H9 (cell line): ENCODE measurements around the gene COLEC12. TPM values are rescaled to one million over a fixed set of nuclear protein-coding genes. Genes with fewer than 3 reads are reported as not detected.

Experiments used
- DNase-seq: peaks from one replicate; pipeline ENCODE4 v3.0.0-alpha.2; 2017
- H2AFZ ChIP-seq: one replicate; pipeline ENCODE4 v1.6.1; 2013; ENCODE audit warnings: mild to moderate bottlenecking, low read length, control low read depth, moderate library complexity
- H2AK5ac ChIP-seq: 2 replicates; pipeline ENCODE4 v1.6.1; 2013; ENCODE audit warnings: low read length, control low read depth, mixed read lengths; ENCODE audit not compliant: insufficient read length
- H2BK120ac ChIP-seq: one replicate; pipeline ENCODE4 v1.6.1; 2013; ENCODE audit warnings: low read depth, mild to moderate bottlenecking, low read length, control low read depth, inconsistent platforms; ENCODE audit not compliant: poor library complexity, severe bottlenecking
- H2BK12ac ChIP-seq: 2 replicates; pipeline ENCODE4 v1.6.1; 2013; ENCODE audit warnings: low read length, control low read depth, mixed read lengths, low read depth; ENCODE audit not compliant: insufficient read length
- H2BK15ac ChIP-seq: 2 replicates; pipeline ENCODE4 v1.6.1; 2013; ENCODE audit warnings: low read depth, low read length, control low read depth
- H2BK20ac ChIP-seq: one replicate; pipeline ENCODE4 v1.6.1; 2013; ENCODE audit warnings: low read depth, mild to moderate bottlenecking, low read length, control low read depth, inconsistent platforms; ENCODE audit not compliant: poor library complexity, severe bottlenecking
- H2BK5ac ChIP-seq: 2 replicates; pipeline ENCODE4 v1.6.1; 2013; ENCODE audit warnings: low read length, control low read depth, mixed read lengths; ENCODE audit not compliant: insufficient read length
- H3K14ac ChIP-seq: 2 replicates; pipeline ENCODE4 v1.6.1; 2013; ENCODE audit warnings: low read length, control low read depth; ENCODE audit not compliant: insufficient read depth
- H3K18ac ChIP-seq: 2 replicates; pipeline ENCODE4 v1.6.1; 2013; ENCODE audit warnings: low read depth, mild to moderate bottlenecking, mixed read lengths, low read length, control low read depth; ENCODE audit not compliant: insufficient read length
- H3K23ac ChIP-seq: 2 replicates; pipeline ENCODE4 v1.6.1; 2013; ENCODE audit warnings: low read length, control low read depth, mixed read lengths, low read depth; ENCODE audit not compliant: insufficient read length
- H3K23me2 ChIP-seq: 2 replicates; pipeline ENCODE4 v1.6.1; 2013; ENCODE audit warnings: low read depth, mild to moderate bottlenecking, mixed read lengths, low read length, control low read depth; ENCODE audit not compliant: insufficient read length, poor library complexity, severe bottlenecking
- H3K27ac ChIP-seq: 2 replicates; pipeline ENCODE4 v1.5.1; 2013; ENCODE audit warnings: low read length, control low read depth, mixed read lengths, low read depth; ENCODE audit not compliant: insufficient read length
- H3K27me3 ChIP-seq: 2 replicates; pipeline ENCODE4 v1.6.1; 2013; ENCODE audit warnings: low read length, control low read depth, inconsistent platforms; ENCODE audit not compliant: insufficient read depth
- H3K4ac ChIP-seq: 2 replicates; pipeline ENCODE4 v1.6.1; 2013; ENCODE audit warnings: low read depth, mild to moderate bottlenecking, control low read depth, inconsistent platforms, low read length, moderate library complexity
- H3K4me1 ChIP-seq: 2 replicates; pipeline ENCODE4 v1.6.1; 2013; ENCODE audit warnings: low read length, control low read depth, inconsistent platforms; ENCODE audit not compliant: insufficient read depth
- H3K4me2 ChIP-seq: 2 replicates; pipeline ENCODE4 v1.6.1; 2013; ENCODE audit warnings: low read length, control low read depth, mixed read lengths; ENCODE audit not compliant: insufficient read length, insufficient read depth
- H3K56ac ChIP-seq: 2 replicates; pipeline ENCODE4 v1.6.1; 2013; ENCODE audit warnings: low read depth, mild to moderate bottlenecking, mixed read lengths, low read length, control low read depth; ENCODE audit not compliant: insufficient read length
- H3K79me1 ChIP-seq: 2 replicates; pipeline ENCODE4 v1.6.1; 2013; ENCODE audit warnings: low read depth, mild to moderate bottlenecking, moderate library complexity, low read length, control low read depth, inconsistent platforms; ENCODE audit not compliant: insufficient read depth, poor library complexity, severe bottlenecking
- H3K79me2 ChIP-seq: 2 replicates; pipeline ENCODE4 v1.6.1; 2013; ENCODE audit warnings: low read length, control low read depth, inconsistent platforms; ENCODE audit not compliant: insufficient read depth
- H3K9ac ChIP-seq: 2 replicates; pipeline ENCODE4 v1.6.1; 2013; ENCODE audit warnings: low read length, control low read depth, mixed read lengths; ENCODE audit not compliant: insufficient read length; ENCODE audit errors: extremely low read depth
- H3K9me3 ChIP-seq: one replicate; pipeline ENCODE4 v1.6.1; 2013; ENCODE audit warnings: low read depth, low read length, inconsistent platforms; ENCODE audit not compliant: control insufficient read depth
- H3T11ph ChIP-seq: one replicate; pipeline ENCODE4 v1.6.1; 2013; ENCODE audit warnings: mild to moderate bottlenecking, low read length, control low read depth, inconsistent platforms
- H4K20me1 ChIP-seq: one replicate; pipeline ENCODE4 v1.6.1; 2013; ENCODE audit not compliant: control insufficient read depth, insufficient read length, insufficient read depth
- H4K5ac ChIP-seq: 2 replicates; pipeline ENCODE4 v1.6.1; 2013; ENCODE audit warnings: low read depth, mild to moderate bottlenecking, mixed read lengths, low read length, control low read depth; ENCODE audit not compliant: insufficient read length
- H4K8ac ChIP-seq: replicated peaks from 2 replicates; pipeline ENCODE4 v1.6.1; 2013; ENCODE audit warnings: low read length, control low read depth, mixed read lengths, low read depth; ENCODE audit not compliant: insufficient read length
- H4K91ac ChIP-seq: 2 replicates; pipeline ENCODE4 v1.6.1; 2013; ENCODE audit warnings: low read depth, mild to moderate bottlenecking, moderate library complexity, mixed read lengths, low read length, control low read depth; ENCODE audit not compliant: insufficient read length
- H3K27ac Mint-ChIP-seq, 3 experiments: 2 replicates in 2 of 3; 3 replicates in 1 of 3; pipeline ENCODE4 v1.8.0; 2020 to 2021; ENCODE audit warnings: mixed read lengths in 3 of 3, mild to moderate bottlenecking in 1 of 3, moderate library complexity in 1 of 3
- H3K27me3 Mint-ChIP-seq: 2 replicates; pipeline ENCODE4 v1.8.0; 2021; ENCODE audit warnings: low read depth, mild to moderate bottlenecking, moderate library complexity, mixed read lengths
- H3K36me3 Mint-ChIP-seq, 3 experiments: 2 replicates in 2 of 3; 3 replicates in 1 of 3; pipeline ENCODE4 v1.8.0; 2020 to 2021; ENCODE audit warnings: low read depth in 3 of 3, mixed read lengths in 3 of 3; ENCODE audit not compliant: insufficient read depth in 1 of 3
- H3K4me1 Mint-ChIP-seq, 2 experiments: 2 replicates each; pipeline ENCODE4 v1.8.0; 2020; ENCODE audit warnings: mixed read lengths in 2 of 2
- H3K4me3 Mint-ChIP-seq, 2 experiments: 2 replicates in 1 of 2; 3 replicates in 1 of 2; pipeline ENCODE4 v1.8.0; 2020 to 2021; ENCODE audit warnings: mild to moderate bottlenecking in 2 of 2, mixed read lengths in 2 of 2, moderate library complexity in 1 of 2
- H3K9me3 Mint-ChIP-seq, 2 experiments: 2 replicates in 1 of 2; 3 replicates in 1 of 2; pipeline ENCODE4 v1.8.0; 2020; ENCODE audit warnings: mild to moderate bottlenecking in 2 of 2, mixed read lengths in 2 of 2, moderate library complexity in 1 of 2
- WGBS: extraction: QIAGEN DNeasy Blood & Tissue Kit; methylation state at CpG from one replicate; pipeline ENCODE4 v1.1.7; 2013; ENCODE audit warnings: missing lambda C conversion rate, low lambda C conversion rate, mixed read lengths; ENCODE audit not compliant: insufficient read length; ENCODE audit errors: extremely low coverage; 5-methylcytosine and 5-hydroxymethylcytosine counted together
- total RNA-seq: library from RNA; stranded (reverse); gene quantifications from 2 replicates; pipeline ENCODE4 v1.2.1, GENCODE V29; 2021
- TF ChIP-seq, protein P1 (sequence below): fragments of 200-600 bp; sonication (generic); conservative IDR thresholded peaks from 3 replicates; pipeline ENCODE4 v1.8.0; 2021; ENCODE audit warnings: antibody characterized with exemption, mild to moderate bottlenecking

The COLEC12 gene
- total RNA-seq, 1 experiment from 2014 or later = 0.70 TPM

DNA sequence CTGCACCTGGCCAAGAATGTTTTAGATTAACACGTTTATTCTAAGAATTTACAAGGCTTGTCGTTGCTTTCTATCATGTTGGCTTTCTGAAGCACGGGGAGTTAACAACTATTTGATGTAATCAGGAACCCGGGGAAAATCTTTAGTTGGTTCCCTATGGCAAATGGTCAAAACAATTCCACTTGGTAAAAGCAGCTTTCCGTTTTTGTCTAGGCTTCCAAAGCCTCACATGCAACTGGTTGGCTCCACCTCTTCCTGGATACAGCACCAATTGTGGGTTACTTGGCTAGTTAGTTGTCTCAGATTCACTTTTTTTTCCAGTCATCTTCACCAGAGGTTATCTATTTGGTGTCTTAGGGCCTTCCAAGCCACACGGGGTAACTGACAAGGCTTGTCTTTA lies 2.8 kb downstream of the COLEC12 start:
- no peak overlapping the region for H2BK12ac ChIP-seq
- H3K14ac ChIP-seq = no peak overlapping the region
- no peak overlapping the region for H3K23ac ChIP-seq
- H2BK20ac ChIP-seq = no peak overlapping the region
- no peak overlapping the region for H2AFZ ChIP-seq
- no peak overlapping the region for H3K9ac ChIP-seq
- H3K18ac ChIP-seq = no peak overlapping the region
- peaks cover 27 to 31% of the 10 kb centered on the region in 2 experiments for H3K4me1 Mint-ChIP-seq
- no peak overlapping the region for H4K91ac ChIP-seq
- no CpG with 5 or more reads among the region's 6 CpGs for WGBS
- no peaks in the 10 kb centered on the region for H3K9me3 ChIP-seq
- TF ChIP-seq, protein P1, sequence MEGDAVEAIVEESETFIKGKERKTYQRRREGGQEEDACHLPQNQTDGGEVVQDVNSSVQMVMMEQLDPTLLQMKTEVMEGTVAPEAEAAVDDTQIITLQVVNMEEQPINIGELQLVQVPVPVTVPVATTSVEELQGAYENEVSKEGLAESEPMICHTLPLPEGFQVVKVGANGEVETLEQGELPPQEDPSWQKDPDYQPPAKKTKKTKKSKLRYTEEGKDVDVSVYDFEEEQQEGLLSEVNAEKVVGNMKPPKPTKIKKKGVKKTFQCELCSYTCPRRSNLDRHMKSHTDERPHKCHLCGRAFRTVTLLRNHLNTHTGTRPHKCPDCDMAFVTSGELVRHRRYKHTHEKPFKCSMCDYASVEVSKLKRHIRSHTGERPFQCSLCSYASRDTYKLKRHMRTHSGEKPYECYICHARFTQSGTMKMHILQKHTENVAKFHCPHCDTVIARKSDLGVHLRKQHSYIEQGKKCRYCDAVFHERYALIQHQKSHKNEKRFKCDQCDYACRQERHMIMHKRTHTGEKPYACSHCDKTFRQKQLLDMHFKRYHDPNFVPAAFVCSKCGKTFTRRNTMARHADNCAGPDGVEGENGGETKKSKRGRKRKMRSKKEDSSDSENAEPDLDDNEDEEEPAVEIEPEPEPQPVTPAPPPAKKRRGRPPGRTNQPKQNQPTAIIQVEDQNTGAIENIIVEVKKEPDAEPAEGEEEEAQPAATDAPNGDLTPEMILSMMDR = no peak
- no peak overlapping the region for H2AK5ac ChIP-seq
- H3K36me3 Mint-ChIP-seq = no peaks in the 10 kb centered on the region; a peak in 2 of 7 replicates
- H3K4ac ChIP-seq = no peak overlapping the region
- DNase-seq = no peak
- H2BK5ac ChIP-seq = no peak overlapping the region
- H4K5ac ChIP-seq = no peak overlapping the region
- peaks cover 18% of the 10 kb centered on the region for H3K23me2 ChIP-seq
- no peaks in the 10 kb centered on the region for H3K79me2 ChIP-seq
- no peak overlapping the region for H3K4me3 Mint-ChIP-seq
- no peaks in the 10 kb centered on the region for H3K79me1 ChIP-seq
- H4K20me1 ChIP-seq = no peaks in the 10 kb centered on the region
- no peak overlapping the region for H2BK120ac ChIP-seq
- H3K27me3 Mint-ChIP-seq = peaks cover 56% of the 10 kb centered on the region
- H3K4me2 ChIP-seq = no peak overlapping the region
- H3K56ac ChIP-seq = no peak overlapping the region
- no peaks in the 10 kb centered on the region for H3K4me1 ChIP-seq
- no peak overlapping the region for H2BK15ac ChIP-seq
- H4K8ac ChIP-seq = no peak overlapping the region
- no peak overlapping the region for H3K27ac ChIP-seq
- no peaks in the 10 kb centered on the region for H3K9me3 Mint-ChIP-seq
- H3K27me3 ChIP-seq = peaks cover 28% of the 10 kb centered on the region; the same call in 1 of the 2 replicates
- no peak overlapping the region for H3T11ph ChIP-seq
- peak overlapping the region in 1 of 3 experiments; percentile 12; a peak in 1 of 7 replicates for H3K27ac Mint-ChIP-seq
